ENCODE measurements around the gene PIP4K2A.

Gene PIP4K2A

DNA sequence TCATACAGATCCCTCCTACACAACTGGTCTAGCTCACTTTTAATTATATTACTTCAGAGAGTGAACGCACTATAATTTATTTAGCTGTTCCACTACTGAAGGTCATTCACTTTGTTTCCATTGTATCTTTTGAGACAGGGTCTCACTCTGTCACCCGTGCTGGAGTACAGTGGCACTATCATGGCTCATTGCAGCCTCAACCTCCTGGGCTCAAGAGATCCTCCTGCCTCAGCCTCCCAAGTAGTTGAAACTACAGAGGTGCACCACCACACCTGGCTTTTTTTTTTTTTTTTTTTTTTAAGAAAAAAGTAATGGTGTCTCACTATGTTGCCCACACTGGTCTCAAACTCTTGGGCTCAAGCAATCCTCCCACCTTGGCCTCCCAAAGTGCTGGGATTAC is 49.0 kb downstream of the PIP4K2A start:
- no peak for DNase-seq

DNA sequence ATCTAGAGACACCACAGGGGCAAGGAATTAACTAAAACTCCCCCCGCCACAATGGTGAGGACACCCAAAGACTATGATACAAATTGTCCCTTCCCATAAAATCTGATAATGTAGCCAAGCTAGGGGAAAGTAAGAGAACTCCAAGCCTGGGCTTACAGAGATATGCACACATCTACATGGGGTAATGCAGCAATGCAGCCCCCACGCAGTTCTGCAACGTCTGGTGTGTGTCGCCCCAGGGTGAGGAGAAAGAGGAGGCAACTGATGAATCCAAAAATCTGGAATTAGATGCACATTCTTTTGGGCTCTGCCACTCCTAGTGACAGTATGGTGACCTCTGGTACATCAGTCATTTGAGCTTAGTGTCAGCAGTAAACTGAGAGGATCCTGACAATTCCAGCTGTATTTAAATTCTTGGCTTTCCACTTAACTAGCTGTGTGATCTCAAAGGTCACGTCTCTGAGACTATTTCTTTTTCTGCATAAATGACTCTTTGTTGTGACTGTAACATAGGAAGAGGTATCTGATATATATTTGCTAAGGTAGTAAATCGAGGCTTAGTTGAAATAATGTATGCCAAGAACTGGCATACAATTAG is 51.5 kb downstream of the PIP4K2A start:
- DNase-seq, result no peak

DNA sequence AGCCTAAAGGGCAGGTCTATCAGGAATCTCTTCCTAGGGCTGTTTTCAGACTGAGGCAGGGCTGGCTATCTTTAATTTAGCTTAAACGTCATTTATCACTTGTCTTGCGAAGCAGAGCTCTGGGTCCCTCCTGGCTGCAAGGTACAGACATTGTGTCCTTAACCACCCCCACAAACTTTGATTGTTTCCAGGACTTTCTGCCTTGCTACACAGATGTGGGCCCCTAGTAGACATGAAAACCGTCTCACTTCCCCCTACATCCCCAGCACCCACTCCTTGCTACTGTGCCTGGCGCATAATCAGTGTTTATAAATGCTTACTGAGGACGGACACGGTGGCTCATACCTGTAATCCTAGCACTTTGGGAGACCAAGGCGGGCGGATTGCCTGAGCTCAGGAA is 54.5 kb downstream of the PIP4K2A start:
- DNase-seq, result no peak

DNA sequence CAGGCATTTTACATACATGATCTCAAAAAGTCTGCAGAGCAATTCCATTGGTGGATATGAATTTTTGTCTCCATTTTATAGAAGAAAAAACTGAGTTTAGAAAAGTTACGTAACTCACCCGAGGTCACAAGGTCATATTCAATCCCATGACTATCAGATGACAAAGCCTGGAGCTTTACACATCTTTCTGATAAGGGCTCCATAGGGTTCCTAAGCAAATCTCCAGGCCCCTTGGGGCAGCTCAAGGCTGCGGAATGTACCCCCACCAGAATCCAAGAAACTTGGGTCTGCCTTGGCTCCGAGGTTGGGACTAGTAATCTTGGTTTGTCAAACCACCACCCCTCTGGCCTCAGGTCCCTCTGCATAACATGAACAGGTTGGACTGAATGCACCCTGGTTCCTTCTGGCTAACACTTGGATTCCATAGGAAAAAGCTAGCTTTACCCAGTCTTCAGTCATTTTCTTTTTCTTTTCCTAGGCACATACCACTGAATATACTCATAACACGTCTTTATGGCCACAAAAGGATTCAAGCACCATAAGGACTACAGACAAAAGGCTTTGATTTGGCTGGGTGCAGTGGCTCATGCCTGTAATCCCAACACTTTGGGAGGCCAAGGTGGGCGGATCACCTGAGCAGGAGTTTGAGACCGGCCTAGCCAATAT is 55.5 kb downstream of the PIP4K2A start:
- DNase-seq, result no peak

DNA sequence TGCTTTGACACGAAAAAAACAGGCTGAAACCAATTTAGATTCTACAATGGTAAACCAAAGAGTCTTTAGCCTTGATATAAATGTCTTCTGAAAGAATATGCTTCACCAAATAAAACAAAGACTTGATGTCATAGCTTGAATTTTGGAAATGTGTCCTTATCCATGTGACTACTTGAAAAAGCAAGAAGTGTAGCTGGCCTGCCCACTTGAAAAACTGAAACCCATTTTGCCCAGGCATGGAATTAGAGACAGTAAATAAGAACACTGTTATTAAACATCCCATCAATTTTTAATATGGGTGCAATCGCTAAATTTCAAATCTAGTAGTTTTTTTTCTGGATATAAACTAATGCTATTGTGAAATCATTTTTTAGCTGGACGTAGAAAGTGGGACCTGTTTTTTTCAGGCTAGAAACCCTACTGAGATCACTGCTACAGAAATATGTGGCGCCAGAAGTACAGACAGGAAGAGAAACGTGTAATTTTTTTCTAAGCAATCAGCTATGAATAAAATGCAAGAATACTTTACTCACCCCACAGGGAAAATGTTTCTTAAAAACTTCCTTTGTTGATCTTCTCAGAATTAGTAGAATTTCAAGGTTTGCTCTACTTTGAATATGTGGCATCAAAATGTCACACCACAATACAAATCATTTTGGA is 56.7 kb downstream of the PIP4K2A start:
- peak in 1 of 6 experiments; percentile 13 for DNase-seq

DNA sequence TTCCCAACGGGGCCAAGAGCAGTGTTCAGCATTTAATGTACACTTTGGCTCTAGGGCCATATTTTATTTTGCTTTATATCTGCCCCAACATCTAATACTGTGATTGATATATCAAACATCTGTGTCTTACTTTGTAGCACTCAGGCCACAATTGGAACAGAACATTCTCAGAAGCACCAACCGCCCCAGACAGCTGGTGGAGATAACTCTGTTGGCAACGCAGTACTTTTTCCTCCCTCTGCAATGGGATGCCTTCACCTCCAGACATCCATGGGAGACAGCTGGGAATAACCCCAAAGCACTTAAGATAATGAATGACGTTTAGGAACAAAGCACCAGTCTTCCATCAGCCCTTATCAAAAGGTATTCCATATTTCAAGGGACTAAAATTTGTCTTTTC is 57.4 kb downstream of the PIP4K2A start:
- DNase-seq, result no peak

DNA sequence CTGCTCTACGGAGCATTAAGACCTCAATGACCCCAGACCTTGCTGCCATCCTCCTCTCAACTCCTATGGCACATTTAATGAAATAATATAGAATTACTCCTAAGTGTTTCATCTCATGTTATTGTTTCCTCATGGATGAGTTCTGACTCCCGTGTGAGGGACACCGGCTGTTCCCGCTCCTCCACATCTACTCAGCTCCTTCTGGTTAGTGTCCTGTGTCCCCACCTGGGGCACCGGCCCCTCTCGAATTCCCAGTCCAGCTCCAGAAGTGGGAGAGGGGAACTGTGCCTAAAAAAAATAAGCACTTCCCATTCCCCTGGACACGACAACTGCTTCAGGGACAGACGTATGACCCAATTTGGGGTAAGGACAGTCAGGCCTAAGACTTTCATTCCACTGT is 58.3 kb downstream of the PIP4K2A start:
- no peak for DNase-seq

DNA sequence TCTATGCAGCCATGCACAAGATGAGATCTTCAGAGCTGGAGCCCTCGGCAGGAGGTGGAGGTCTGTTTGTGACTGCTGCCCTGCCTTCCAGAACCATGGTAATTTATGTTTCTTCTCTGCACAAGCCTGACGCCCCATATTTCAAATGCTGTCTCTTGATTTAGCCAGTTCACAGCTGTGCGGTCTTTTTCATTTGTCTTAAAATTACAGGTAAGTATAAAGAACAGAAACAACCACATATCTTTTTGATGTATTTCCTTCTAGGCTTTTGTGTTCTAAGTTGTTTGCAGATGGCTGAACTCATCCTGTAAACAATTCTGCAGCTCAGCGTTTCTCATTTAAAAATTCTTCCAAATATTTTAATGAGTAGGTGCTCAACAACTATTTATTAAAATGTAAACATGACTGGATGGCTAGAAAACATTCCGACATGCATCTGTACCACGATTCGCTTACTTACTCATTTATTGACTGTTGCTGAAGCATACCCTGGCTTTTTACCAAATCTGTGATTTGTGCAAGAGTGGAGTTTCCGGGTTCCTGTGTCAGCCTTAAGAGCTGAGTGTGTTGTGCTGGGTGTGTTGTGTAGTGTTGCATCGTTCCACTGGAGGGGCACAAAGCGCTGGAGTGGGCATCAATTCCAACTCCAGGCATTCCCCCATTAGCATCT is 58.9 kb downstream of the PIP4K2A start:
- peak; percentile 32 to 88 (median 68) for DNase-seq

DNA sequence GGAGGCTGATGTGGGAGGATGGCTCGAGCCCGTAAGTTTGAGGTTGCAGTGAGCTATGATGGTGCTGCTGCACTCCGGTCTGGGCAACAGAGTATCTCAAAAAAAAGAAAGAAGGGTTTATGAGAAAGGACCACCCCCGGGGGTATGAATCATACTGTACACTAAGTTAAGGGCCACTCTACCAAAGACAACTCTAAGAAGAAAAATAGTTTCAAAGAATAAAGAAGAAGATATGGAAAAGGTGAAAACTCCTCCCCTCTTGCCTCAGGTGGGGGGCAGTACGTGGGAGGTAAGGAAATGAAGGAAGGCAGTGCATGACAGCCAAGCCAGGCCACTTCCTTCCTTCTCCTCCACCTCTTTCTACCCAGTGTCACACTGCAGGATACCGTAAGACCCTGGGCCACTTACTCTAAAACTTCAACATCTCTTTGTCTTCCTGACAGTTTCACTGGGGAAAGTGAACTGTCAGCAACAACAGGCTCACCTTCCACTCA is 61.3 kb downstream of the PIP4K2A start:
- peak in 2 of 6 experiments; percentile 15 to 44 for DNase-seq

DNA sequence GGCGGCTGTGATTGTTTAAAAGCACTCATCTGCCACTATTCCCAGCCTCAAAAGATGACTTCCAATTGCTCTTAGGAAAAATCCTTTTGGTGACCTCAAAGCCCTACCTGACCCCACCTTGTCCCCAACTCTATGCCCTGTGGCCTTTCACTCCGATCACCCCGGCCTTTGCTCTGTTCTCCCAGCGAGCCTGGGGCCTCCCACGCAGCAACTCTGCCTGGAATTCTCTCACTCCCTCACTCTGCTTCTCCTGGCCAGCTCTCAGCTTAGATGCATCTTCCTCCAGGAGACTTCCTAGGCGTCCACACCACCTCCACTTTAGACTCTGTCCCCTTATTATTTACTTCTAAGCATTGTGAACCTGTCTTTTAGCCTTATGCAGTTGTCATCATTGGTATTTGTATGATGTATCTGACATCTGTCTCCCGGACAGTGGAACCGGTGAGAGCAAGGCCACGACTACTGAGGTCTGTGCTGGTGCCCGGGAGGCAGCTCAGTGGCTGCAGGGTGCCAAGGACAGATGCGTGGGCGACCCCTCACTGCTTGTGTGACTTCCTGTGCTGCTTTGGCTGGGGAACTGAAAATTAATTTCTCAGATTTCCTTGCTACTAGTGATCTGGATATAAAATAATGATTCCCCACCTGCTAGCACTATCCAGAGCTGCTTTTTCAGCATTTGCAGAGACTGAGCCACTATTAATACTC is 63.0 kb downstream of the PIP4K2A start:
- DNase-seq, result peak in 1 of 6 experiments; percentile 8

DNA sequence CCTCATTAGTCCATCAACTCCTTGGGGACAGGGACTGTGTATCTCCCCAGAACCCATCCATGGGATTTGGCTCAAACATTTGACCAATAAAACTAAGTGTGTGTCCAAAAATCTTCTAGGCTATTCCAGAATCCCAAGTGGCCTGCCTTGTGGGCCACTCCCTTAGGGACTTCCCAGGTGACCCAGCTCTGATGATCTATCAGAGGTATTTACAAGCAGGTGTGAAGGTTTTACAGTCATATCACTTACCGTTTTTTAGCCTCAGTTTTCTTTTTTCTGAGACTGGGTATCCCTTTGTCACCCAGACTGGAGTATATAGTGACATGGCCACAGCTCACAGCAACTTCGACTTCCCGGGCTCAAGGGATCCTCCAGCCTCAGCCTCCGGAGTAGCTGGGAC is 64.4 kb downstream of the PIP4K2A start:
- DNase-seq, result no peak

DNA sequence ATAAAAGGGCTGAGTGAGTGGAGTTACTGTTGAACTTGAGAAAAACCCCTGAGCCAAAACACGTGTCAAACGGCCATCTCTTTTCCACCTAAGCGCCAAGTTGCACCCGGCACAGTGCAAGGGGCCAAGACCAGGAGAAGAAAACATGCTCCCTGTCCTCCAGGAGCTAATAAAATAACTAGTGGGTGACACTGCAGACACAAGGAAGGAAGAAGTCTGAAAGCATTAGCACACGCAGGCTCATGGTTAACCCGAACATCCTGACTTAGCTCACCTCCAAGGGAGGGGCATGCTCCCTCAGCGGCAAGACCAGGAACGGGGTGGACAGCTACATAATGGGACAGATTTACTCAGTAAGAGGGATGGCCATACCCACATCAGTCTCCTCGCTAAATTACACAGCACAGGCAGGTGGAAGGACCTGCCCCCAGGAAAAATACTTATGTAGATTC is 65.0 kb downstream of the PIP4K2A start:
- DNase-seq, result peak in 2 of 6 experiments; percentile 8 to 28

DNA sequence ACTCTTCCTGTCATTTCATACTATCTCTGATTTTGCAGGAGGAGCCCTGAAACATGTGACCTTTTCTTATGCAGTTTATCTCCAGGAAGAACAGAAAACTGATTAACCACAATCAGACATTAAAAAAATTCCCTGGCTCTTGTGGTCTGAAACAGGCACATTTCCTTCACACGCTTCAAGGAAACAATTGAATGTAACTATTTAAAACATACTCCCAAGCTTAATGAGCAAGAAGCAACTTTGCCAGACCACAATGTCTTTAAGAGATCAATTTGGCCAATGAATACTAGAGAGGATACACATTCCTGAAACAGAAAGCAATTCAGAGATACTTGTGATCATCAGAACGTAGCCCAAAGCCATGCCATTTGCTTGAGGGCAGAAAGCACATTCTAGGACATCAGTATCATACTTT is 65.8 kb downstream of the PIP4K2A start:
- DNase-seq, result peak in 1 of 6 experiments; percentile 8

DNA sequence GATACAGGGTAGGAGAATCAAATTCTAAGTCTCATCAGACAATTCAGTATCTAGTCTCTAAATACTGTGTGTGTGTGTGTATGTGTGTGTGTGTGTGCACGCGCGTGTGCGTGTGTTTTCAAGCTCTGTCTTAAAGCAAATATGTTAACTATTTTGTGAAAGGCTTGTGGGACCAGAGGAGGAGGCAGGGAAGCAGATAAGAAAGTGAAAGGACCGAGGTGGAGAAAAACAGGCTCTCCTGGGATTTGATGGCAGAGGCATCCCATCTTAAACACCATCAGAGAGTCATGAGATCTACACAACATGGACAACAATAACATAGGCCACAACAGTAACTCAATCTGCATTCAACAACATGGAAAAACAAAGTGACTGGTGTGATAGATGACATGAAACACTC is 67.1 kb downstream of the PIP4K2A start:
- no peak for DNase-seq

DNA sequence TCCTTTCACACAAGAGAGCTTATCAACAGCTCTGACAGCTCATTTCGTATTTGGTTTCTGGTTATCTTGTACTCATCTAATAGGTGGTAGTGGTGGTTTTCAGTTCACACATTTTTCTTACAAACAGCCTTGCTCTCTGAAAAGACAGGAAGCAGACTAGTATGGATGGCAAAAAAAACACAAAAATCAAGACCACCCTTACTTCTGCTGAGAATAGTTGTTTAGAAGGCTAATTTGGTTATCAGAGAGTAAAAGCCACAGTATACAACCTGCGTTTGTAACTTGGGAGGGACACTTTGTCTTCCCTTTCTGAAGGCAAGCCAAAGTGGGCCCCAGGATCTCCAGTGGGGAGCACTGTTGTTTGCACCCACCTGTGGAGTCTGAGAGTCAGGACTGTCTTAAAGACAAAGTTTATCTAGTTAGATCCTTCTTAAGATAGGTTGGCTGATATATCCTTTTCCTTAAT is 68.0 kb downstream of the PIP4K2A start:
- peak in 3 of 6 experiments; percentile 21 to 46 (median 44) for DNase-seq

DNA sequence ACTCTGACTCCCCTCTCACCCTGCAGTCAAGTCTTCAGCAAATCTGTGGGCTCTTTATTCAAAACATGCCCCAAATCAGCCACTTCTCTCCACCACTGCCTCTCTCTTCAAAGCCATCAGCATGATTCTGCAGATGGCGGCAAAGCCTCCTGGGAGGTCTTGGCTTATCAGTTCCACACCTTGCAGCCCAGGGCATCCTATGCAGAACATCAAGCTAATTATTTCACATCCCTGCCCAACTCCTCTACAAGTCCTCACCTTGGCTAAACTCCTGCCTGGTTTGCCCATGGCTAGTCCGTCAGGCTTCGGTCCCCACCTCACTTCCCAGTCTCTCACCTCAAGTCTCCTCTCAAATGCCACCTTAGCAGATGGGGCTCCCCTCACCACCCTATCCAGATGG is 70.2 kb downstream of the PIP4K2A start:
- DNase-seq, result no peak

DNA sequence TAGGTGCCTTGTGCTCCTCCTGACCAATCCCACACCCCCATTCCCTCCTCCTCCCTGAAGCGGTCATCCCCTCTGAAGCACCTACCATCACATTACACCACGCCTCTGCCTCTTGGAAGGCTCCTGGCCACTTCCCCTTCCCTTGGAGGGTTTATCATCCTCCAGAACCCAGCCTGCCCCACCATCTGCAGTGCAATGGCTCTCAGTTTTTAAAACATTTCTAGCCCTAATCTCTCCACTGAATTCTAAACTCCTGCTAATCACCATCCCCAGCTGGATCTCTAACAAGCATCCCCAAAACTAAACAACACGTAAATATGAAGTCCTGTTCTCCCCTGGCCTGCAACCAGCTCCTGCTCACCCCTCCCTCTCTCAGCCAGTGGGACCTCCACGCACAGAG is 70.6 kb downstream of the PIP4K2A start:
- no peak for DNase-seq

DNA sequence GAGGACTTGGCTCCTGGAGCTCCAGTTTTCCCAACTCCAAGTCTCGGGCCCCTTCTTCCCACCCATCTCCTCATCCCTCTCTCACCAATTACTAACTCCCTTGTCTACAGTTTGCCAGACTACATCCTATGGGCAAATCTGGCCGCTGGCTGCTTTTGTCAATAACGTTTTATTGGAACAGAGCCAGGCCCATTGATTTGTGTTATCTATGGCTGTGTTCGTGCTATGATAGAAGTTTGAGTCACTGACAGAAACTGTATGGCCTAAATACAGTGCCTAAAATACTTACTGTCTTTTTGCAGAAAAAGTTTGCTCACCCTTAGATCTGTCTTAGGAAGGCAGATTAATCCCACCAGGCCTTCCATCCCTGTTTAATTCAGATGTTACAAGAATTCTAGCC is 71.3 kb downstream of the PIP4K2A start:
- no peak for DNase-seq

DNA sequence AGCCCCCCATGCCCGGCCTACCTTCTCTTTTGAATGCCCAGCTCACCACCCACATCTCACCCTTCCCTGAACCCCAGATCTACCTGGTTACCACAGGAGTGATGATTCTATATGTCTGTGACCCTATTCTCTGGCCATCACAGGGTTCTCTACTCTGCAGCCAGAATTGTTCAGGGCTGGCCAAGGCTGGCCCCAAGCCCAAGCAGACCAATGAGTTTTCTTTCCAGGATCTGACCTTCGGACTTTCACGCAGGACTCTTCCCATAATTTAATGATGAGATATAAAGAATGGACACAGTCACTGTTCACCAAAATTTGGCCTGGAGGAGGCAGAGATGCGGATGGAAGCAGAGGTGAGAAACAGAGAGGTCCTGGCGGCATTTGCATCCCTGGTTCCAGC is 72.6 kb downstream of the PIP4K2A start:
- DNase-seq, result no peak

DNA sequence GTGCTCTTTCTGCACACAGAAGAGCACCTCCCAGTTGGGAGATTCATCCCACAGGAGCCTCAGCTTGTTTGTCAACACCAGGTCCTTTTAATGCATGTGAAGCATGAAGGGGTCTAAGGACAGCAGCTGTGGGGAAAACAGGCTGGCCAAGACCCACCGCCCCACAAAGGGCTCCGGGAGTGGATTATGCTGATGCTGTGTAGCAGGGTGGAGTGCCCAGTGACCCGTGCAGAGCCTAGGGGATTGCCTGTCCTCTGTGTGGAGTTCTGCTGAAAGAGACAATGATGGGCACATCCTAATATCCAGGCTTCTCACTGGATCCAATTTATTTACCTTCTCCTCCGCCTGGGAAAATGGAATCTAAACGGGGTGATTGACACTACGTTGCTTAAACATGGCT is 74.0 kb downstream of the PIP4K2A start:
- no peak for DNase-seq

DNA sequence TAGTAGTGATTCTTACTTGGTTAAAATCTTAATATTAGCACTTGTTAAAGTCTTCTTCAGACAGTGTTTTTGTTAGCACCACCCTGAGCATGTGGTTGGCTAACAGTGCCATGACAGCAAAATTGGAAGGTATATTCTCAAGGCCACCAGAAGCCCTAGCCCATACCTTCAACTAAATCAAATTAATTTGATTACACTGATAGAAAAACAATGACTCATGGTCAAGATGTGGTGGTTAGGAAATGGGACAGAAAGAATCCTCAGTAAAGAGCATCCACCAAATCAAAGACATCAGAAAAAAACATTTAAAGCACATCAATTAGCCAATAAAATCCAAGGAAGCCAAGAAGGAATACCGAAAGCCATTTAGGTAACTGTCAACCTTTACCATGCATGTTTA is 75.5 kb downstream of the PIP4K2A start:
- DNase-seq, result no peak

DNA sequence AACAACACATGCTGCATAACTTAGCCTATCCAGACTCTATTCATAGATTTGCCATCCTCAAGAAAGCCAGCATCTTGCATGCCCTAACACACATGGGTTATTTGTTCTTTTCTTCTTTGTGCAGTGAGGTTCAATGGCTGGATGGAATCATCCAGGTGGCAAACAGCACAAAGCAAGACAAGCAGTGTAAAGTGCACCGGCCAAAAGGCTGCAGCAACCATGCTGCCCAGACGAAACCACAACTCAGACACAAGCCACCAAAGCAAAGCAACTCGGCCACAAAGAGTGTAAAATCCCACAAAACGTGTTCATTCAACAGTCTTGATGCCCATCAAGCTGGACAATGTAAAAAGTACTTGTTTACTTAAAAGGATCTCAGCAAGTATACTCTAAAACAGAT is 76.9 kb downstream of the PIP4K2A start:
- no peak for DNase-seq

DNA sequence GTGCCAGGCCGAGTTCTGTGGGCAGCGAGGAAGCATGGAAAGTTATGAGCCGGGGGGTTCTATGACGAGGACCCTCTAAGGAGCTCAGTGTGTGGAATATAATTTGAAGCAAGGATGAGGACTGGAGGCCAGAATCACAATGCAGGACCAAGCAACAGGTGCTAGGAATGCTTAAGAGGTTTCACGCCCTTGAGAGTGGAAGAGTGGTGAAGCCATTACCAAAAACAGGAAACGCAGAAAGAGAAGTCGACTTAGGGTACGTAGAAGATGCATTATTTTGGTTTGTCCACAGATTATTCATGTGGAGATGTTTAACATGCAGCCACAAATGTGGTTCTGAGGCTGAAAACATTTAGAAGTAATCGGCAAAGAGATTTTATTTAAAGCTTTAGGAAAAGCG is 78.7 kb downstream of the PIP4K2A start:
- DNase-seq, result no peak
